NCI-H82 (cell line): Measurements from ENCODE around the gene RNF44.

Experiments
- DNase-seq: peaks from one replicate; lab custom pipeline; 2025; lab: John Stamatoyannopoulos, UW

The RNF44 gene

DNA sequence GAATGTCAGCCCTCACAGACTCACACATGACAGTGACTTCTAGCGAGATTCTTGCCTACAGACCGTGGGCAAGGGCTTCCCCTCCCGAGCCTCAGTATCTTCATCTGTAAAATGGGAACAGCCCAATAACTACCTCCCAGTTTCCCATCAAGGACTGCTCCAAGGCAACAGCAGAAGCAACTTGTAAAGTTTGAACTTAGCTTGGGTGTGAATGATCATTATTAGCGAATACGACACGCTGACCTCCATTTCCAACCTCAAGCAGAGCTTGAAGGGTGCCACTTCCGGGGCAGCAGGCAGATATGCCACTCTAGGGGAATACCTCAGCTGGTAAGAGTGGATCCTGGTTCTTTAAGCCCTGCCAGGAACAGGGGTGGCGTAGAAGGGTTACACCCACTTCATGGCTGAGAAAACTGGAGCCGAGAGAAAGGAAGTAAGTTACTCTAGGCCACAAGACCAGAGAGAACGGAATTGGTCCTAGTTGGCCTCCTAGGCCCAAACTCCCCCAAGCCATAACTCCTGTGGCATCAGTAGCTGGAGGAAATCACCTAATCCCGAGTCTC lies 2.0 kb downstream of the RNF44 start:
- no peak for DNase-seq

DNA sequence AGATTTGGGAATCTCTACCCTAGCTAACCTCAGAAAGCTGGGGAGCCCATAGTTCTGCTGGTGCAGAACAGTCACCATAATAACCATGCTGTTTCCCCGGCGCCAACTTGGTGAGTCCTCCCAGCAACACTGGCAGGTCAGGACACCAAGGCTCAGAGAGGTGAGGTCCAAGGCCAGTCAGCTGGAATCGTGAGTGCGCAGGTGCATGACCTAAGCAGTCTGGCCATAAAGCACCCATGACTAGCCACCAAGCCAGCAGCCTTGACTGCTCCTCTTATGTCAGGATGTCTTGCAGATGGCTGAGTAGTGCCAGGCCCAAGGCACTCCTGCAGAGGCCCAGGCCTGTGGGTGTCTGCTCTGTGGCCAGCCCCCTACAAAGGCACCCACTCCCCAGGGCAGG lies 2.6 kb downstream of the RNF44 start:
- no peak for DNase-seq

DNA sequence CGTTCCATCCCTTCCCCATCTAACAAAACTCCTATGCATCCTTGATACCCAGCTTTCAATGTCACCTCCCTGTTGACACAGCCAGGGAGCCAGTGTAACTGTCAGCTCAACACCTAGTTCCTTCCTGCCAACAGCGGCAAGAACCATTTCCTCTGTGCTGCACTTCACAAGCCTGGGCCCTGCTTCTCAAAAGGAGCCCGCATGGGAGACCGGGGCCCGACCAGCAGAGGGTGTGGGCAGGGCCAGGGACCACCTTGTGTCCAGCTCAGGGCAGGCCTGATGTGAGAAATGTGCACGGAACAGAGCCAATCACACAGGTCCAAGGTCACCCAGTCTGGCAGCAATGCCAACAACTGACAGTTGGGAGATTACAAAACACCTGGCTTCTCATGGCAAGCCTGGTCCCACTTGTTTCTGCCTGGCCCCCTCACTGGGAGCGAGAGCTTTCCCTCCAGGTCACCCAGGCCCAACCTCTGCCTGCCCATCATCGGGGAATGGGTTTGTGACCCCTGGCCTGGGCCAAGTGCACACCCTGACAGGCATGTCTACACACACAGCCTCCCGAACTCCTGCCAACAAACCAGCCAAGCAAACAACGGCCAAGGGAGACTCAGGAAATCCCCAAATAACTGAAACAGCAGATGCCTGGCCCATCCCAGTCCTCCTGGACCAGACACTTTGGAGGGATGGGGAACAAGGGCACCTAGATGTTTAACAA lies 3.1 kb downstream of the RNF44 start:
- DNase-seq: no peak

DNA sequence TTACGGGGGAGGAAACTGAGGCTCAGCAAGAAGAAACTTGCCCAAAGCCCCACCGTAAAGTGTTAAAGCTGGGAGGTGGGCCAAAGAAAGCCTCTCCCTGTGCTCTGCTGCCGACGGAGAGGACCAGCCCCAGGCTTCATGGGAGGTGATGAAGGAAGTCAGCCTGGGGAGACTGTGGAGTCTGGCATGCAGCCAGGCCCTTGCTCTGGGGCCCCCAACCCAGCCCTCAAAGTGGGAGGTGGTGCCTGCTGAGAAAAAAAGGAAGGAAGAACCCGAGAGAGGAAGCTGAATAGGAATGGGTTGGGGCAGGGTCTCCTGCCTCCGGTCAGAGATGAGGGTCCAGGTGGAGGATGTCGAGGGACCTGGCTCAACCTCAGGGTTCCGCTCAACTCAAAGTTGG lies 3.8 kb downstream of the RNF44 start:
- no peak for DNase-seq

DNA sequence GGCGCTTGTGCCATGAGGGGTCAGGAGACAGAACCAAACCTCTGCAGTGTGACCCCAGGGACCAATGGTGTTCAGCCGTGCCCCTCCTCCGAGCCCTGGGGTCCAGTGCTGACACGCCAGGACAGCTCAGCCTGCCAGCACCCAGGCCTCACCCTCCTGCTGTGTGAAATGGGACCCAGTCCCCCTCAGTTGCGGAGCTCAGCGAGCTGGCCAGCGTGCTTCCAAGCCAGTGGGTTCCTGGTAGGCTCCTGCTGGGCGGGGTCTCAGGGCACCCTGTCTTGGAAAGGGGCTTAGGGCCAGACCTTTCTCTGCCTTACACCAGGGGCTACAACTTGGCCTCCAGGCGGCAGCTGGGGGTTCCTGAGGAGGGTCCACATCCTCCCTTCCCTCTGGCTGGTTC lies 4.4 kb downstream of the RNF44 start:
- no peak for DNase-seq

DNA sequence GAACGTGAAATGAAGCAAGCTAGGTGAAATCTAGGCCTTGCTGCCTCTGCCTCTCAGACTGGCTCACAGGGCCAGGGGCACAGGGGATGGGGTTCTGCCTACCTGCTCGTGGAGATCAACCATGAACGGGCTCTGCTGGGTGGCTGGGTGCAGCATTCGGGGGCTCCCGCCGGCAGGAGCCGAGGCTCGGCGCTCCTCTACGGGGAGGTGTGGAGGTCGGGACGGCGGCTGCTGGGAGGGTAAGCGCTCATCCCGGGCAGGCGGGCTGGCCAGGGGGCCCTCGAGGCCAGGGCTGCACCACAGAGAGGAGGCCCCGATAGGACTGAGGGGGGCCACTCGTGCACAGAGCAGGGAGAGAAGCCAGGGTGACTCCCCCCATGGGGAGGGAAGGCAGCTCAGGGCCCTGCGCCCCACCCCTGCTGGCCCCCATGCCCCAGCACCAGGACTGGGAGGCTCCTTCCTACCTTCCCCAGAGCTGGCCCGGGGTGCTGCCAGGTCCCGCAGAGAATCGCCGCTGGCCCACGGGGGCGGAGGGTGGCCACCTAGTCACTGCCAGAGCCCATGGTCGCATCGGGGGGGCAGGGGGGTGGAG lies 5.2 kb downstream of the RNF44 start:
- no peak for DNase-seq

DNA sequence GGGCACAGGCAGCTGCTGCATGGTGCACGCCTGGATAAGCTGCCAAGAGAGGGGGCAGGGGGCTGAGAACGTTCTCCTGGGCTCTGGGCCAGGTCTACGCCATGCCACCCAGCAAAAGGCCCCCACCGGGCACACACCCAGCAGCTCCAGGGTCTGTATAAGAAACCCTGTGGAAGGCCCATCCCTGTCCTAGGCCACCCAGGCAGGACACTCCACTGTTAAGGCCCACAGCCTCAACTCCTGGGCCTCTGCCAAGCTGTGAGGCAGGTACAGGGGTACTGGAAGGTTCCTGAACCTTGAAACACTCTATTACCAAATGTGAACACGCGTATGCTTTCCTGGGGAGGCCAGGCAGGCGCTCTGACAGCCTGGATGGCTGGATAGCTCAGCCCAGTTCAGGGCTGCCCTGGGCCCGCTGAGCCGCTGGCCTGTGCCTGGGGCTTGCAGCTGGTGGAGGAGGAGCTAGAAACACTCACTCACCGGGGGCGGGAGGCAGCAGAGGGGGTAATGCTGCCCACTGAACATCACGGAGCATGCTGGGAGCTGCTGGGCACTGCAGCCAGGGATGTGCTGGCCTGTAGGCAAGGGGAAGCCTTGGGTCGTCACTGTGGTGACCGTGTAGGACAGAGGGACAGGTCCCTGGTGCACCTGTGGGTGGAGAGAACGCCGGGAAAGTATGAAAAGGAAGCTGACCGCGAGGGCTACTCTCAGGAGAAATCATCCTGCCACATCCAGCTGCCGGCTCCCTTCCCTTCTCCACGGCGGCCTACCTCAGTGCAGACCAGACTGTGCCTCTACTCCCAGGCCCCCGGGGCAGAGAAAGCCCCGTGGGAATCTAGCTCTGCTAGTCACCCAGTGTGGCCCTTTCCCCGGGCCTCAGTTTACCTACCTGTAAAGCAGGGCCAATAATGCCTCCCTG lies 6.0 kb downstream of the RNF44 start:
- DNase-seq: no peak

DNA sequence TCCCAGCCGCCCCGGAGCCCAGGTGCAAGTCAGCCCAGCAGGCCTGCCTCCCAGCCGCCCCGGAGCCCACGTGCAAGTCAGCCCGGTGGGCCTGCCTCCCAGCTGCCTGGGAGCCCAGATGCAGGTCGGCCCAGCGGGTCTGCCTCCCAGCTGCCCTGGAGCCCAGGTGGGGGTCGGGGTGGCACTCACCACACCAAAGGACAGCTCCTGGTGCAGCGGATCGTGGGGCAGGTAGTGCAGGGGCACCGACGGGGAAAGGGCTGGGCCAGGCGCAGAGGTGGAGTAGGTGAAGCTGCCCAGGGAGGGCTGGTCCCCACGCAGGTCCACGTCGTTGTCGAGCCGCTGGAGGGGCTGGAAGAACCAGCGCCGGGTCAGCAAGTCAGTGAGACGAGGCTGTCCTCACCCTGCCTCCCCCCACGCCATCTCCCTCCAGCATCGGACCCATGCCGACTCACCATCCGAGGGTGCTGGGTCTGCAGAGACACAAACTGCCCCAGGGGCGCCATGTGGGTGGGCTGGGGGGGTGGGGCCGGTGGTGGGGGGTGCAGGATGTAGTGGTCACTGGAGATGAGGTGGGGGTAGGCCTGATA lies 6.7 kb downstream of the RNF44 start:
- no peak for DNase-seq

DNA sequence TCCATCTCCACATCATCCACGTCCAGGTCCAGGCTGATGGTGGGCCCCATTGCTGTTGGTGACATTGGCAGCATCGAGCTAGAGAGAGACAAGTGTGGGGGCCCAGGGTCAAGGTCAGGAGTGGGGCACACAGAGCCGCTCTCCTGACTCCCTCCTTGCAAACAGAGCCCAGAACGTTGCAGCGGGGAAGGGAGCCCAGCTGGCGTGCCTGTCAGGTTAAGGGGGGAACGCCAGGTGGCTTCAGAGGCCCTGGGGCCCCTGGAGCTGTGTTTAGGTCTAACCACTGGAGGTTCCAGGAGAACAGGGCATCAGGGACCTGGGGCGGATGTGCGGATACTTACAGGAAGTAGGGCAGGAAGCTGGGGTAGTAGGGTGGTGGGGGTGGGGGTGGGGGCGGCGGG lies 7.5 kb downstream of the RNF44 start:
- no peak for DNase-seq

DNA sequence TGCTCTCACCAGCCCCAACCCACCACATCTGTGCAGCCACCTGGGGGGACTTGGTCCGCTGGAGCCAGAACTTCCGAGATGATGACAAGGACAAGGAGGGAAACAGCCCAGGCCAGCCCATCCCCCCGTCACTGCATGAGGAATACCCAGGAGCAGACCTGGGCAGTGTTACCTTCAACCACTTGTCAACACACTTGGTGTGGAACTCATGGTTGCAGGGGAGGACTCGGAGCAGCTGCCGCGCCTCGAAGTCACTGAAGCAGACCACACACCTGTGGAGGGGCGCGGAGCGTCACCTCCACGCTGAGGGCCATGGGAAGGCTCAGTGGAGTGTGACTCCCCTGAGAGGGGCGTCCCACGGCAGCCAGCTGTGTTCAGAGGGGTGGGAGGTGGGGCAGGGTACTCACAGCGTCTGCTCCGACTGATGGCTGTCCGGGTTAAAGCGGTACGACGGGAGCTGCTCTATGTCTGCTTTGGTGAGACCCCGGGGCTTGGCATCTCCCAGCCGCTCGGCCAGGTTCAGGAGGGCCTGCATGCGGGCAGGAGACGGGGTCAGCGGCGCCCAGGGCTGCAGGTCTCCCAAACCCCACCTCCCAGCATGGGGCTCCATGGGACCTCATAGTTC lies 8.0 kb downstream of the RNF44 start:
- DNase-seq: no peak

DNA sequence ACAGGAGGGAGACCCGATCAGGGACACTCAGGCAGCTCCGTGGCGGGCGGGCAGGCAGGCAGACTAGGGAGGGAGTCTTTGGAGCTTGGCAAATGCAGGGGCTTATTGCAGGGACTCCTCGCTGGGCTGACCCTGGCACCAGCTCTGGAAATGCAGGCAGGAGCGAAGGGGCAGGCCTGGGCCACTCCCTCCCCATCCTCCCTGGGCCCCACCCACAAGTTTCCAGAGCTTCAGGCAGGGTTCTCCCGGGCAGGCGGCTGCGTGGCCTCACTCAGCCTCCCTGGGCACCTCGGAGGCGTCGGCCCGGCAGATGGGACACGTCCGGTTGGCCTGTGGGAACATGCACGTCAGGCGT lies 8.5 kb downstream of the RNF44 start:
- DNase-seq: no peak

DNA sequence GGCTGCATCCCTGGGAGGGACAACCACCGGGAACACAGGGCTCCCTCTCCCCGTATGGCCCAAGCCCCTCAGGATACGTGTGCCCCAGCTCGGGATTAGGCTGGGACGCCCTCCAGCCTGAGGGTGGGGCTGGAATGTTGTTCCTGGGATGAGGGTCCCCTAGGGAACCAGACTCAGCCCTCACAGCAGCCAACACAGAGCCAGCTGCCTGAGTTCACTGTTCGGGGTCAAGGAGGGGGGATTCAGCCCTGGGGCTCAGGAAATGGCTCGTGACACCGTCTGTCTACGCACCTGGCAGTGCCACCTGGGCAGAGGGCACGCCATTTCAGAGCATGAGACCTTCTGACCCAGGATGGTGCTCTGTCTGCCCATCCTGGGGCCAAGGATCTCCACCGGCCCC lies 8.9 kb downstream of the RNF44 start:
- no peak for DNase-seq

DNA sequence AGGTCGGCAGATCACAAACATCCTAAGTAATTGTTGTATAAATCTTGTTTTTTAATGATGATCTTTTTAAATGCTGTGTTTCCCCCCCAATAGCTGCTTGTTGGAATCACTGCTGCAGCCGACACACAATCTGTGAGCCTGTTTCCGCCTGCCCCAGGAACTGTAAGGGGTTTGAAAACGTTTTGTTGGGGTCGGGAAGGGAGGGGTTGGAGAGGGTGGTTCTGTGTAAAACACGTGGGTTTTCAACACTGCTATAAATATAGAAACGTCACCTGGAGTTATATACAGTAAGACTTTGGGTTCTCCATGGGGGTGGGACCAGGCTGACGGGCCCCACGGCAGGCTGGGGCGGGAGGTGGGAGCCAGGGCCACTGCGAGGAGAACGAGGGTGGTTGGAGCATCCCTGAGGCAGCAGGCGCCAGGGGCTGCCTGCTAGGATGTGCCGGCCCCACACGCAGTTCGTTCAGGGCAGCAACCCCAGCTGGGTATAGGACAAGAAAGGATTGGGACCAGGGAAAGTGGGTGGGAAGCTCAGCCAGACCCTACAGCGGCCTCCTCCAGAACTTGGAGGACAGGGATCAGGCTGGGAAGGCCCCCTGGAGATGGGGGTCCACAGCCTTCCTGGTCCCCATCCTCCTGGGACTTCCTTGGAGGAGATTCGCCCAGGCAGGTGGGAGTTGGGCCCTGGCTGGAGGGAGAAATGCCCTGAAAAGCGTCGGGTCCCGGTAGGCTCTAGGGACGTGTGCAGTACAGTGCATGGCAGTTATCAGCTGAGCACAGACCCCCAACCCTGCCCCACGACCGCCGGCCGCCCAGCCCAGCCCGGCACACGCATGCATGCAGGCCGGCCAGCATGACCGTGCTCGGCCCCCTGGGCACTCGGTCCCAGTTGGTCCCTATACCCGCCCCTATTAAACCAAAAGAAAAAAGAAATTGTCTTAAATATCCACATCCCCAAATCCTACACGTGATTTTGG lies 9.7 kb downstream of the RNF44 start:
- DNase-seq: no peak

DNA sequence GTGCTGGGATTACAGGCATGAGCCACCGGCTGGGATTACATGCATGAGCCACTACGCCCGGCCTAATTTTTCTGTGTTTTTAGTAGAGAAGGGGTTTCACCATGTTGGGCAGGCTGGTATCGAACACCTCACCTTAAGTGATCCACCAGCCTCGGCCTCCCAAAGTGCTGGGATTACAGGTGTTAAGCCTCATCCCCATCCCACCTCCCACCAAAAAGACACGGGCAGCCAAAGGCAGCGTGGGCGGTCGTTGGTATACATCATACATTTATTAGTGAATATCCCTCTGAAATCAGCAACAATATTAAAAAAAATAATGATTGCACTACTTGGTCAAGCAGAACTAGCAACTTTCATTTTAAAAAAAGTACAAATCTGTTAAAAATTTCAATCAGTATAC lies 10.7 kb downstream of the RNF44 start:
- no peak for DNase-seq

DNA sequence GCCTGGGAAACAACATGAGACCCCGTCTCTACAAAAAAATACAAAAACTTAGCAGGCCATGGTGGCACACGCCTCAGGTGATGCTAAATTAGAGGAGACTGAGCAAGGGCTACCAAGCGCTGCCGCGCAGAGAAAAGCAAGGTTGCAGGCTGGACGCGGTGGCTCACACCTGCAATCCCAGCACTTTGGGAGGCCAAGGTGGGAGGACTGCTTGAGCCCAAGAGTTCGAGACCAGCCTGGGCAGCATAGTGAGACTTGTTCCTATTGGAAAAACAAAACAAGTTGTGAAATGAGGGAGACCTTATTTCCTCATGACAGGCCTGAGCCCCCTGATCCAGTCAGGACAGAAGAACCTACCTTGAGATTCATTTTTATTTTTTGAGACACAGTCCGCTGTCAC lies 11.5 kb downstream of the RNF44 start:
- no peak for DNase-seq

DNA sequence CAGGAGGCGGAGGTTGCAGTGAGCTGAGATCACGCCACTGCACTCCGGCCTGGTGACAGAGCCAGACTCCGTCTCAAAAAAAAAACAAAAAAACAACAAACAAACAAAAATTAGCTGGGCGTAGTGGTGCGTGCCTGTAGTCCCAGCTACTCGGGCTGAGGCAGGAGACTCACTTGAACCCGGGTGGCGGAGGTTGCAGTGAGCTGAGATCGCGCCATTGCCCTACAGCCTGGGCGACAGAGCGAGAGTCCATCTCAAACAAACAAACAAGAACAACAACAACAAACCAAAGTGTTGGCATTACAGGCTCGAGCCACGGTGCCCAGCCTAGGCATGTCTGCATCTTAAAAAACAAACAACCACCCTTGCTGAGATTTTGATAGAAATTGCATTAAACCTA lies 12.2 kb downstream of the RNF44 start:
- DNase-seq: no peak

DNA sequence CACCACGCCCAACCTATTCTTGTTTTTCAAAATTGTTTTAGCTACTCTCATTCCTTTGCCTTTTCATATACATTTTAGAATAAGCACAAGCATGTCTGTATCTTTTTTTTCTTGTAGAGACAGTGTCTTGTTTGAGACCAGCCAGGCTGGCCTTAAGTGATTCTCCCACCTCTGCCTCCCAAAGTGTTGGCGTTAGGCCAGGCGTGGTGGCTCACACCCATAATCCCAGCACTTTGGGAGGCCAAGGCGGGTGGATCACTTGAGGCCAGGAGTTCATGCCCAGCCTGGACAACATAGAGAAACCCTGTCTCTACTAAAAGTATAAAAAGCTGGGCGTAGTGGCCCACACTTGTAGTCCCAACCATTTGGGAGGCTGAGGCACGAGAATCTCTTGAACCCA lies 13.1 kb downstream of the RNF44 start:
- no peak for DNase-seq

DNA sequence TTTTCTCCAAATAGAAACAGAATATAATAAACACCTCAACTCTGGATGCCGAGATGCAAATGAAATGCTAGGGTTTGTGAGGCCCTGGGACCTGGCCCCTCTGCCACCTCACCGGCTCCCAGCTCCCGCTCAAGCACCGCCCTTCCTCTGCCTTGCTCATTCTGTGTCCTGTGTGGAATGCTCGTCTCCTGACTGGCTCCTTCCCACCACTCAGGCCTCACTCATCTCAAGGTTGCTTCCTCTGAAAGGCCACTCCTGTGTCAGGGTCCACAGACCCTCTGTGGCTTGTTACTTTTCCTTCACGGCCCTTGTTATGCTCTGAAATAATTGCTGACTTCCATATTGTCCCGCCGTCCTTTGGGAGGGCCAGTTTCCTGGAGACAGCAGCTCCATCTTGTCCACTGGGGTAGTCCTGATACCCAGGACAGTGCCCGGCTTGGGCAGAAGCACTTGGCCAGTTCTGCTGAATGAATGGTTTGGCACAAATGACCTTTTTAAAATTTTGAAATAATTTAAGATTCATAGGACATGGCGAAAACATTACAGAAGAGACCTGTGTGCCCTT lies 15.4 kb downstream of the RNF44 start:
- no peak for DNase-seq

DNA sequence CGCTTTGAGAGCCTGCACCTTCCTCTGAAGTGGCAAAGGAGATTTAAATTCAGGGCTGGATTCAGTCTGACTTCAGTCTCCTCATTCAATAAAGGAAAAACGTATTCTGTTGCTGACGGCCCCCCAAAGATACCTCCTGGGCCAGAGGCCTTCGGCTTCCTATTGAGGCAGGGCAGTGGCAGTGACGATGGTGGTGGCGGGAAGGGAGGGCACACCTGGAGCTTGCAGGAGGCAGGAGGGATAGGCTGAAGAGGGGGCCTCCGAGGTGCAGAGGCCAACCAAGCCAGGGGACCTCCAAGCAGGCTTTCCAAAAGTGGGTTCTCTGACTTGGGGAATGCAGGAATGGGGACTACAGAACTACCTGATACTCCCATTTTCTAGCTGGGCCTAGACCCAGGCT lies 15.9 kb downstream of the RNF44 start:
- no peak for DNase-seq
